SK-N-MC (cell line): ENCODE results near the gene COPB1.

ENCODE experiments used
- EZH2 ChIP-seq: fragments of 200-600 bp; sonication (generic); IDR thresholded peaks from one replicate; pipeline ENCODE4 v1.6.1; 2017; ENCODE audit warnings: antibody characterized with exemption
- FOXP2 ChIP-seq: optimal IDR thresholded peaks from 2 replicates; pipeline ENCODE3; 2011; ENCODE audit warnings: mild to moderate bottlenecking, moderate library complexity; ENCODE audit not compliant: insufficient read depth; ENCODE audit errors: extremely low read length, control extremely low read depth
- POLR2AphosphoS5 ChIP-seq: IDR thresholded peaks from 2 replicates; pipeline ENCODE4 v1.6.1; 2012; ENCODE audit warnings: mild to moderate bottlenecking, low read depth, low read length, borderline replicate concordance

- TF ChIP-seq POLR2AphosphoS5 (no peak), EZH2 (no peak), FOXP2 (no peak)
Measured at GRCh38 chr11:14409891-14410290, 89.7 kb downstream of the COPB1 start.
